ENCODE measurements around the gene PEG3.

The PEG3 gene

GRCh38 chr19:56837004-56837403, 3.5 kb downstream of the PEG3 start:
- no peaks in the 10 kb centered on the region for H3K27me3 ChIP-seq (ENCODE audit: low read length)
- no peaks in the 10 kb centered on the region for H4K20me1 ChIP-seq (ENCODE audit: low read depth, low read length)
- no peak for TF ChIP-seq EZH2phosphoT487 (conservative IDR thresholded peaks at IDR 0.05; ENCODE audit: low read length)
- TF ChIP-seq CTCF (IDR thresholded peaks at IDR 0.05; ENCODE audit: insufficient read depth, low read length, poor library complexity, severe bottlenecking) = no peak
- no peak overlapping the region for H3K4me2 ChIP-seq (ENCODE audit: low read depth, low read length, poor library complexity, severe bottlenecking)
- no peaks in the 10 kb centered on the region for H3F3A ChIP-seq (ENCODE audit: insufficient read depth)
- peaks cover 8% of the 10 kb centered on the region; the same call in 1 of the 2 replicates for H3K9me3 ChIP-seq (ENCODE audit: insufficient read depth, low read length)
- H3K36me3 ChIP-seq (ENCODE audit: low read length) = no peaks in the 10 kb centered on the region
- H3K27ac ChIP-seq (ENCODE audit: low read depth, low read length) = no peak overlapping the region
- no peaks in the 10 kb centered on the region for H3K9me2 ChIP-seq (replicated peaks; ENCODE audit: insufficient read depth, low read length)
- no peaks in the 10 kb centered on the region for H3K79me2 ChIP-seq (ENCODE audit: insufficient read depth, low read length)
- no peak overlapping the region for H3K9ac ChIP-seq (ENCODE audit: low read length)
- H2AFZ ChIP-seq (ENCODE audit: low read depth, low read length, severe bottlenecking) = no peak overlapping the region
- no peak overlapping the region for H3K4me3 ChIP-seq (ENCODE audit: insufficient read depth, low read length, poor library complexity, severe bottlenecking)

- no peak overlapping the region for H3K4me3 ChIP-seq (ENCODE audit: insufficient read depth, low read length, poor library complexity, severe bottlenecking)
- H3K9me2 ChIP-seq (replicated peaks; ENCODE audit: insufficient read depth, low read length) = no peaks in the 10 kb centered on the region
- H2AFZ ChIP-seq (ENCODE audit: low read depth, low read length, severe bottlenecking) = no peak overlapping the region
- TF ChIP-seq EZH2phosphoT487 (conservative IDR thresholded peaks at IDR 0.05; ENCODE audit: low read length) = no peak
- no peak overlapping the region for H3K27ac ChIP-seq (ENCODE audit: low read depth, low read length)
- H3F3A ChIP-seq (ENCODE audit: insufficient read depth) = no peaks in the 10 kb centered on the region
- peaks cover 8% of the 10 kb centered on the region; the same call in 1 of the 2 replicates for H3K9me3 ChIP-seq (ENCODE audit: insufficient read depth, low read length)
- no peaks in the 10 kb centered on the region for H3K79me2 ChIP-seq (ENCODE audit: insufficient read depth, low read length)
- H3K4me2 ChIP-seq (ENCODE audit: low read depth, low read length, poor library complexity, severe bottlenecking) = no peak overlapping the region
- H3K27me3 ChIP-seq (ENCODE audit: low read length) = no peaks in the 10 kb centered on the region
- no peaks in the 10 kb centered on the region for H4K20me1 ChIP-seq (ENCODE audit: low read depth, low read length)
- no peak overlapping the region for H3K9ac ChIP-seq (ENCODE audit: low read length)
- no peaks in the 10 kb centered on the region for H3K36me3 ChIP-seq (ENCODE audit: low read length)
Measured at GRCh38 chr19:56836059-56836458, 4.5 kb downstream of the PEG3 start.

- Histone ChIP-seq H3K36me3 (ENCODE audit: low read length) (no peaks in the 10 kb centered on the region), H3K4me3 (ENCODE audit: insufficient read depth, low read length, poor library complexity, severe bottlenecking) (no peak overlapping the region), H3K4me2 (ENCODE audit: low read depth, low read length, poor library complexity, severe bottlenecking) (no peak overlapping the region), H3K27me3 (ENCODE audit: low read length) (no peaks in the 10 kb centered on the region), H3K9ac (ENCODE audit: low read length) (no peak overlapping the region), H4K20me1 (ENCODE audit: low read depth, low read length) (no peaks in the 10 kb centered on the region), H3K79me2 (ENCODE audit: insufficient read depth, low read length) (no peaks in the 10 kb centered on the region), H3F3A (ENCODE audit: insufficient read depth) (no peaks in the 10 kb centered on the region), H3K27ac (ENCODE audit: low read depth, low read length) (no peak overlapping the region), H2AFZ (ENCODE audit: low read depth, low read length, severe bottlenecking) (no peak overlapping the region), H3K9me3 (ENCODE audit: insufficient read depth, low read length) (peaks cover 8% of the 10 kb centered on the region; the same call in 1 of the 2 replicates), H3K9me2 (replicated peaks; ENCODE audit: insufficient read depth, low read length) (no peaks in the 10 kb centered on the region)
- TF ChIP-seq EZH2phosphoT487 (conservative IDR thresholded peaks at IDR 0.05; ENCODE audit: low read length) (no peak), CTCF (IDR thresholded peaks at IDR 0.05; ENCODE audit: insufficient read depth, low read length, poor library complexity, severe bottlenecking) (no peak)
Measured at GRCh38 chr19:56835401-56835800, 5.1 kb downstream of the PEG3 start.

GRCh38 chr19:56834564-56835375, 5.8 kb downstream of the PEG3 start:
- no peaks in the 10 kb centered on the region for H3K27me3 ChIP-seq (ENCODE audit: low read length)
- no peak overlapping the region for H3K4me2 ChIP-seq (ENCODE audit: low read depth, low read length, poor library complexity, severe bottlenecking)
- H3K9ac ChIP-seq (ENCODE audit: low read length) = no peak overlapping the region
- H4K20me1 ChIP-seq (ENCODE audit: low read depth, low read length) = no peaks in the 10 kb centered on the region
- peaks cover 8% of the 10 kb centered on the region; the same call in 1 of the 2 replicates for H3K9me3 ChIP-seq (ENCODE audit: insufficient read depth, low read length)
- no peaks in the 10 kb centered on the region for H3K9me2 ChIP-seq (replicated peaks; ENCODE audit: insufficient read depth, low read length)
- no peaks in the 10 kb centered on the region for H3K79me2 ChIP-seq (ENCODE audit: insufficient read depth, low read length)
- H3K27ac ChIP-seq (ENCODE audit: low read depth, low read length) = no peak overlapping the region
- H3F3A ChIP-seq (ENCODE audit: insufficient read depth) = no peaks in the 10 kb centered on the region
- H3K4me3 ChIP-seq (ENCODE audit: insufficient read depth, low read length, poor library complexity, severe bottlenecking) = no peak overlapping the region
- no peak overlapping the region for H2AFZ ChIP-seq (ENCODE audit: low read depth, low read length, severe bottlenecking)
- TF ChIP-seq CTCF (IDR thresholded peaks at IDR 0.05; ENCODE audit: insufficient read depth, low read length, poor library complexity, severe bottlenecking) = no peak
- H3K36me3 ChIP-seq (ENCODE audit: low read length) = no peaks in the 10 kb centered on the region

All from SU-DHL-6 (cell line).